Naive thymus-derived CD4-positive, alpha-beta T cell (primary cell): ENCODE data around the gene TIAM1. TPM values are rescaled to one million over a fixed set of nuclear protein-coding genes. Genes with fewer than 3 reads are reported as not detected.

Experiments used
- ATAC-seq: fragments of 150-1000 bp; cut with Tn5 transposase; 2 replicates; pipeline ENCODE4 v1.10.0; 2021; ENCODE audit warnings: mild to moderate bottlenecking, moderate library complexity
- CTCF ChIA-PET: fragments of 350-600 bp; sonication (Branson Sonifier 250); formaldehyde crosslinking; loops from one replicate; lab custom pipeline; 2021; ENCODE audit warnings: antibody characterized with exemption; lab: Charles Lee
- POLR2A ChIA-PET: fragments of 350-600 bp; sonication (Branson Sonifier 250); formaldehyde crosslinking; loops from one replicate; lab custom pipeline; 2021; ENCODE audit warnings: antibody characterized with exemption, inconsistent platforms; lab: Charles Lee
- DNase-seq, 9 donors: peaks; one replicate each; pipeline versions ENCODE4 v3.0.0 to v3.0.0-alpha.2; 2020 to 2022; ENCODE audit warnings: mixed read lengths in 1 of 9
- H3K27ac ChIP-seq: one replicate; pipeline ENCODE4 v1.7.0; 2013; ENCODE audit warnings: mild to moderate bottlenecking, low read depth, low read length, moderate library complexity
- H3K27me3 ChIP-seq, 2 donors: one replicate each; pipeline ENCODE4 v1.7.0; 2013; ENCODE audit warnings: low read length in 2 of 2, mild to moderate bottlenecking in 2 of 2, moderate library complexity in 2 of 2; ENCODE audit not compliant: control insufficient read depth in 2 of 2, insufficient read depth in 2 of 2
- H3K36me3 ChIP-seq, 3 experiments: 1 replicate in 2 of 3; 2 replicates in 1 of 3; pipeline ENCODE4 v1.7.0; 2013; ENCODE audit warnings: low read length in 3 of 3, mild to moderate bottlenecking in 3 of 3, moderate library complexity in 1 of 3; ENCODE audit not compliant: insufficient read depth in 3 of 3, control insufficient read depth in 2 of 3
- H3K4me1 ChIP-seq, 2 donors: one replicate each; pipeline ENCODE4 v1.7.0; 2013; ENCODE audit warnings: low read length in 2 of 2, mild to moderate bottlenecking in 2 of 2, moderate library complexity in 1 of 2; ENCODE audit not compliant: control insufficient read depth in 2 of 2, insufficient read depth in 2 of 2
- H3K4me3 ChIP-seq: 2 replicates; pipeline ENCODE4 v1.7.0; 2013; ENCODE audit warnings: mild to moderate bottlenecking, low read length
- H3K9me3 ChIP-seq, 3 experiments: 1 replicate in 2 of 3; 2 replicates in 1 of 3; pipeline ENCODE4 v1.7.0; 2013; ENCODE audit warnings: low read length in 3 of 3; ENCODE audit not compliant: control insufficient read depth in 2 of 3
- H3K27ac Mint-ChIP-seq, 9 donors: one replicate each; pipeline ENCODE4 v1.8.0; 2020 to 2022; ENCODE audit warnings: mixed read lengths in 9 of 9, mild to moderate bottlenecking in 8 of 9, moderate library complexity in 5 of 9, inconsistent platforms in 2 of 9
- H3K27me3 Mint-ChIP-seq, 5 donors: one replicate each; pipeline ENCODE4 v1.8.0; 2021 to 2022; ENCODE audit warnings: mixed read lengths in 5 of 5, mild to moderate bottlenecking in 1 of 5
- H3K36me3 Mint-ChIP-seq, 5 donors: one replicate each; pipeline ENCODE4 v1.8.0; 2020 to 2022; ENCODE audit warnings: mixed read lengths in 5 of 5, mild to moderate bottlenecking in 3 of 5, inconsistent platforms in 1 of 5
- H3K4me1 Mint-ChIP-seq, 7 donors: one replicate each; pipeline ENCODE4 v1.8.0; 2020 to 2022; ENCODE audit warnings: mixed read lengths in 7 of 7, mild to moderate bottlenecking in 3 of 7, inconsistent platforms in 1 of 7
- H3K4me3 Mint-ChIP-seq, 10 donors: one replicate each; pipeline ENCODE4 v1.8.0; 2020 to 2022; ENCODE audit warnings: mild to moderate bottlenecking in 10 of 10, mixed read lengths in 10 of 10, moderate library complexity in 6 of 10, inconsistent platforms in 2 of 10
- H3K9me3 Mint-ChIP-seq, 11 donors: one replicate each; pipeline ENCODE4 v1.8.0; 2020 to 2022; ENCODE audit warnings: mixed read lengths in 11 of 11, mild to moderate bottlenecking in 4 of 11, inconsistent platforms in 1 of 11, moderate library complexity in 1 of 11
- intact Hi-C, 2 donors: fragments of 100-400 bp; cut with micrococcal nuclease; formaldehyde crosslinking; loops; one replicate each; pipeline ENCODE4 v1.15.1; 2023
- polyA plus RNA-seq, 2 donors: library from polyadenylated mRNA; unstranded; fragments of 300-500 nt; fragmentation: Illumina TruSeq; gene quantifications; one replicate each; pipeline ENCODE4 v1.2.3, GENCODE V29; 2021
- total RNA-seq, 6 experiments: library from RNA in 5 of 6; stranded (reverse) in 5 of 6; gene quantifications; 1 replicate in 5 of 6; 2 replicates in 1 of 6; pipeline ENCODE4 v1.2.3 and lab custom pipeline; 2021 to 2026

The TIAM1 gene
- total and polyA plus RNA-seq, 7 experiments from 2014 or later: 24.8 to 103 (median 73.9) TPM

DNA sequence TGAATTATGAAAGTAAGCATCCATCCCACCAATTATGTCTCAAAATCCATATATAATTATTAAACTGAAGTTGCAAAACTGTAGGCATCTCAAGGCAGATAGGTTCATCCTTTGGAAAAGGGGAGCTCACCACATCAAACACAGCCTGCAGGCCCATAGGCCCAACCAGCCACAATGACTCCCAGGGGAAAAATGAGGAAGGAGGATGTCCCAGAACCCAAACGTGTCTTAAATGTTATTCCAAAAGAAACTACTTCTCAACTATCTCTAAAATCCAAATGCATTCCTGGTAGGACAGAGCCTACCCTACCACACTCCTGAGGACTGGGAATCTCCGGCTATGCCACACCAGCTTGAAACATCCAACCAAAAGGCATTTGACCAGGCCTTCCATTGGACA, 12.8 kb downstream of the TIAM1 start:
- no peak for ATAC-seq
- Mint-ChIP-seq H3K36me3 (peaks cover 0 to 66% (median 4%) of the 10 kb centered on the region in 5 donors), H3K27ac (no peak overlapping the region), H3K4me3 (no peak overlapping the region), H3K9me3 (peaks cover 0 to 10% (median 3%) of the 10 kb centered on the region in 11 donors), H3K4me1 (peaks cover 9 to 50% (median 19%) of the 10 kb centered on the region in 7 donors), H3K27me3 (no peaks in the 10 kb centered on the region)
- no peak for DNase-seq
- intact Hi-C loops: no loop called here
- ChIA-PET POLR2A (no interaction called here), CTCF (no interaction called here)
- H3K27me3 ChIP-seq: no peaks in the 10 kb centered on the region
- H3K4me3 ChIP-seq: no peak overlapping the region
- no peaks in the 10 kb centered on the region for H3K36me3 ChIP-seq
- H3K27ac ChIP-seq: no peak overlapping the region
- peaks cover 0 to 4% of the 10 kb centered on the region in 2 donors for H3K4me1 ChIP-seq
- no peaks in the 10 kb centered on the region for H3K9me3 ChIP-seq

DNA sequence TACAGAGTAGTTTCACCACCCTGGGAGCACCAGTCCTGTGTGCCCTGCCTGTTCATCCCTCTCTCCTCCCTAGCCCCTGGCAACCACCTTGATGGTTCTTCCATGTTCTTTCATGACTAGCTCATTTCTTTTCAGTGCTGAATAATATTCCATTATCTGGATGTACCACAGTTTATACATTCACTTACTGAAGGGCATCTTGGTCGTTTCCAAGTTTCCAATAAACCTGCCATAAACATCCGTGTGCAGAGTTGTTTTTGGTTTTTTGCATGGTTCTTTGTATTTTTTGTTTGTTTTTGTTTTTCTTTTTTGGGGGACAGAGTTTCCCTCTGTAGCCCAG, 13.9 kb downstream of the TIAM1 start:
- H3K4me3 ChIP-seq: no peak overlapping the region
- ATAC-seq: no peak
- Mint-ChIP-seq H3K4me1 (peaks cover 13 to 55% (median 27%) of the 10 kb centered on the region in 7 donors), H3K27me3 (no peaks in the 10 kb centered on the region), H3K9me3 (peaks cover 0 to 10% (median 3%) of the 10 kb centered on the region in 11 donors), H3K4me3 (no peak overlapping the region), H3K27ac (no peak overlapping the region), H3K36me3 (peaks cover 0 to 60% (median 4%) of the 10 kb centered on the region in 5 donors)
- H3K9me3 ChIP-seq: no peaks in the 10 kb centered on the region
- DNase-seq: no peak
- H3K4me1 ChIP-seq: peaks cover 0 to 6% of the 10 kb centered on the region in 2 donors
- H3K27me3 ChIP-seq: no peaks in the 10 kb centered on the region
- intact Hi-C loops: no loop called here
- ChIA-PET CTCF (no interaction called here), POLR2A (no interaction called here)
- H3K27ac ChIP-seq: no peak overlapping the region
- no peaks in the 10 kb centered on the region for H3K36me3 ChIP-seq

DNA sequence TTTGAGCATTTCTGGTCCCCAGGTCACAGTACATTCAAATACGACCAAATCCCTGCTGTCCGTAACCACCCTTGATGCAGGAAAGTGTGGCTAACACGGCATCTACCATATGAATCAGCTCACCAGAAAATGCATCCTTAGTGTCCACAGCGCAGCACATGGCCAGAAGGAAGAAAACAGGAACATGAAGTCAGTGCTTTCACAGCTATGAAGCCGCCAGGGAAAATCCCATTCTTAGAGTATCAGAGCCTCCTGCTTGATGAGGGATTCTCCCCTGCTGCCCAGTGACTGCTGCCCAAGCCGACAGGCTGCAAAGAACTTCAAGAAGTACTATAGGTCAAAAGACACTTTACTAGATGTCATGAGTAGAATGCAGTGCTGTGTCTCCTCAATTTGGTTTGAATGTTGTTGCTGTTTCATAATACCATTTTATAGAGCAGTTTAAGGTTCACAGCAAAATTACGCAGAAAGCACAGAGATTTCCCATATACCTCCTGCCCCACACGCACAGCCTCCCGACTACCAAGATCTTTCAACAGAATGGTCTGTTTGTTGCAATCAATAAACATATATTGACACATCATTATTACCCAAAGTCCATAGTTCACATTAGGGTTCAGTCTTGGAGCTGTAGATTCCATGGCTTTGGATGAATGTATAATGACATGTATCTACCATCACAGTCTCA, 14.5 kb downstream of the TIAM1 start:
- no peaks in the 10 kb centered on the region for H3K27me3 Mint-ChIP-seq
- no peak overlapping the region for H3K4me3 Mint-ChIP-seq
- no peaks in the 10 kb centered on the region for H3K36me3 ChIP-seq
- H3K27ac ChIP-seq: no peak overlapping the region
- H3K4me3 ChIP-seq: no peak overlapping the region
- POLR2A ChIA-PET: no interaction called here
- H3K4me1 ChIP-seq: peaks cover 0 to 6% of the 10 kb centered on the region in 2 donors
- H3K36me3 Mint-ChIP-seq: peaks cover 0 to 61% (median 4%) of the 10 kb centered on the region in 5 donors
- no peaks in the 10 kb centered on the region for H3K27me3 ChIP-seq
- H3K9me3 Mint-ChIP-seq: peaks cover 0 to 10% (median 3%) of the 10 kb centered on the region in 11 donors
- CTCF ChIA-PET: no interaction called here
- no peak overlapping the region for H3K27ac Mint-ChIP-seq
- ATAC-seq (no peak), DNase-seq (no peak)
- H3K4me1 Mint-ChIP-seq: peaks cover 13 to 52% (median 27%) of the 10 kb centered on the region in 7 donors
- intact Hi-C loops: no loop called here
- no peaks in the 10 kb centered on the region for H3K9me3 ChIP-seq

DNA sequence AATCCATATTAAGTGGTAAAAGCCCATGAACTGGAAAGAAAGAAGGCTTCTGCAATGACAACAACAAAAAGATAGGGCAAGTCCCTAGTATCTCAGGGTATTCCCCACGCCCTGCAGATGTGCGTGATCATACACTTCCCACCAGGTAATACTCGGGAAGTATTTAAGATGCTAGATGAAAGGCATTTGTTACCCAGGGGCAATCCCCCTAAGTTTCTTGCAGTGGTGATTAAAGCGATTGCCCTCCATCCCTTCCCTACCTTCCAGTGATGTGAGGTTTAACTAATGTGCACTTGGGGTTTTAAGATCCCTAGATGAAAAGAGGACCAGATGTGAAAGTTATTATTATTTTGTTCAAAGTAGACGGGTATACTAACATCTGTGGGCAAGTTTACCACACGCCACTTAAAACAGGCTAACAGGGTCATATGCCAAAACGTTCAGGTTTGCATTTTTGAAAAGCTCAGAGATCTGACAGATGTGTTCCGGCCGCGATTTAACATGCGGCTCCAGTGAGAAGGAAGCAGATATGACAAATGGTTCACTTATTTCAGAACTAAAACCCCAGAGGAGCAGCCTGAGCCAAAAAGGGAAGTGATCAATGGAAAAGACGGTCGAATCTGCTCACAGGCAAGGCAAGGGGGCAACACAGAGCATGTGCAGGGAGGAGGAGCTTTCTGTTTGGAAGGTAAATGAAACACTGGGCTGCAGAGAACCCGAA, 17.4 kb downstream of the TIAM1 start:
- ATAC-seq (peak; percentile 79), DNase-seq (peak in 8 of 9 donors; percentile 22 to 52 (median 37))
- H3K4me1 ChIP-seq: peaks cover 0 to 6% of the 10 kb centered on the region in 2 donors
- H3K9me3 ChIP-seq: no peaks in the 10 kb centered on the region
- no peaks in the 10 kb centered on the region for H3K27me3 ChIP-seq
- H3K27ac Mint-ChIP-seq: peak overlapping the region; percentile 5 to 84 (median 45)
- peak overlapping the region; percentile 66 to 86 (median 75) for H3K4me3 Mint-ChIP-seq
- H3K36me3 Mint-ChIP-seq: peaks cover 0 to 47% (median 4%) of the 10 kb centered on the region in 5 donors
- no peaks in the 10 kb centered on the region for H3K36me3 ChIP-seq
- peak overlapping the region; percentile 3 for H3K4me3 ChIP-seq
- H3K27ac ChIP-seq: no peak overlapping the region
- peaks cover 13 to 28% (median 21%) of the 10 kb centered on the region in 7 donors for H3K4me1 Mint-ChIP-seq
- CTCF ChIA-PET: interaction anchor here (1.3 kb wide), 1 partner anchor 227 kb away, joined by 3 read pairs; no protein-coding TSS in a partner anchor
- intact Hi-C loops: loop anchor here in 1 of 2 donors (1.0 kb wide), 1 partner anchor 28 kb away; no protein-coding TSS in a partner anchor
- peaks cover 0 to 10% (median 3%) of the 10 kb centered on the region in 11 donors for H3K9me3 Mint-ChIP-seq
- H3K27me3 Mint-ChIP-seq: no peaks in the 10 kb centered on the region
- POLR2A ChIA-PET: no interaction called here

DNA sequence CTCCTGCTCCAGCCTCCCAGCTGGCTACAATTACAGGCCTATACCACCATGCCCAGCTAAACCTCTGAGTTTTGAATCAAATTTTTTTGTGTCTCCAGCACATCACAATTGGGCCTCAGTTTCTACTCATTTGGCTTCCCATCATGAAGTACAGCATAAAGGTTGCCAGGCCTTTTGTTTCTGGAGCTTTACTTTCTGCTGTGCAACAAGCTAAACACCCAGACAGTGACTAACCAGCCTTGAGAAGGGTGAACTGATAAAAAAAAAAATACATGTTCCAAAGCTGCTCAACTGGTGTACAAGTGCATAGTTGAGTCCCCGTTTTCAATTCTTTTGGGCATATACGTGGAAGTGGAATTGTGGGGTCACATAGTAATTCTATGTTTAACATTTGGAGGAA, 25.1 kb downstream of the TIAM1 start:
- intact Hi-C loops: no loop called here
- no peaks in the 10 kb centered on the region for H3K27me3 Mint-ChIP-seq
- Histone ChIP-seq H3K9me3 (no peaks in the 10 kb centered on the region), H3K4me1 (no peaks in the 10 kb centered on the region), H3K36me3 (no peaks in the 10 kb centered on the region), H3K27ac (no peak overlapping the region), H3K27me3 (no peaks in the 10 kb centered on the region), H3K4me3 (no peak overlapping the region)
- H3K4me1 Mint-ChIP-seq: peaks cover 0 to 22% (median 0%) of the 10 kb centered on the region in 7 donors
- H3K36me3 Mint-ChIP-seq: peaks cover 0 to 16% (median 0%) of the 10 kb centered on the region in 5 donors
- no peak overlapping the region for H3K4me3 Mint-ChIP-seq
- no peak for DNase-seq
- ATAC-seq: no peak
- peaks cover 0 to 2% (median 0%) of the 10 kb centered on the region in 11 donors for H3K9me3 Mint-ChIP-seq
- H3K27ac Mint-ChIP-seq: peak overlapping the region in 1 of 9 donors; percentile 8
- ChIA-PET CTCF (no interaction called here), POLR2A (no interaction called here)

DNA sequence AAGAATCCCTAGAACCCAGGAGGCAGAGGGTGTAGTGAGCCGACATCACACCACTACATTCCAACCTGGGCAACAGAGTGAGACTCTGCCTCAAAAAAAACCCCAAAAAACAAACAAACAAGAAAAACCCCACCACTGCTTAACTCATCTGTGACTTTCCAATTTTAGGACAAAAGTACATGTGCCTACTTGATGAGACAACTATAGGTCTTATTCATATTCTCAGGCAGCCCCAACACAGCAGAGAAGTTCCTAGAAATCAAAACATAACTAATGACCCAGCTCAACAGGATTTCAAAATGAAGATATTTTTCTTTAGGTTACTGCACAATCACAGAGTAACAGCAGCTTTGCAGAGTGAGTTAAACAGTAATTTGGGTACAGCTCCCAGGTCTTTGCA, 26.4 kb downstream of the TIAM1 start:
- peaks cover 0 to 22% (median 0%) of the 10 kb centered on the region in 7 donors for H3K4me1 Mint-ChIP-seq
- ChIA-PET POLR2A (no interaction called here), CTCF (no interaction called here)
- H3K9me3 Mint-ChIP-seq: peaks cover 0 to 2% (median 0%) of the 10 kb centered on the region in 11 donors
- Histone ChIP-seq H3K4me3 (no peak overlapping the region), H3K9me3 (no peaks in the 10 kb centered on the region), H3K27ac (no peak overlapping the region), H3K36me3 (no peaks in the 10 kb centered on the region), H3K27me3 (no peaks in the 10 kb centered on the region), H3K4me1 (no peaks in the 10 kb centered on the region)
- H3K27me3 Mint-ChIP-seq: no peaks in the 10 kb centered on the region
- peaks cover 0 to 12% (median 0%) of the 10 kb centered on the region in 5 donors for H3K36me3 Mint-ChIP-seq
- H3K27ac Mint-ChIP-seq: peak overlapping the region in 1 of 9 donors; percentile 3
- H3K4me3 Mint-ChIP-seq: no peak overlapping the region
- ATAC-seq (no peak), DNase-seq (no peak)
- intact Hi-C loops: no loop called here
